CD4-positive, alpha-beta T cell treated with Interleukin-6 at 100 ng/mL for 8 hours (primary cell): Measurements from ENCODE around the gene CCDC157.
"Not testable (repeated sequence)": the region's sequence is repeated elsewhere in the genome, so short reads cannot be mapped to it uniquely, and the experiment has no call there.

ENCODE experiments used
- DNase-seq: peaks from one replicate; pipeline ENCODE4 v3.0.0-alpha.2; 2020; ENCODE audit warnings: mixed read lengths, low spot score

Gene CCDC157

GRCh38 chr22:30392661-30393321 is 36.0 kb downstream of the CCDC157 start:
- DNase-seq: no peak

GRCh38 chr22:30393322-30393680 is 36.5 kb downstream of the CCDC157 start:
- no peak for DNase-seq

- DNase-seq: no peak
Measured at GRCh38 chr22:30393885-30394284, 37.1 kb downstream of the CCDC157 start.

DNA sequence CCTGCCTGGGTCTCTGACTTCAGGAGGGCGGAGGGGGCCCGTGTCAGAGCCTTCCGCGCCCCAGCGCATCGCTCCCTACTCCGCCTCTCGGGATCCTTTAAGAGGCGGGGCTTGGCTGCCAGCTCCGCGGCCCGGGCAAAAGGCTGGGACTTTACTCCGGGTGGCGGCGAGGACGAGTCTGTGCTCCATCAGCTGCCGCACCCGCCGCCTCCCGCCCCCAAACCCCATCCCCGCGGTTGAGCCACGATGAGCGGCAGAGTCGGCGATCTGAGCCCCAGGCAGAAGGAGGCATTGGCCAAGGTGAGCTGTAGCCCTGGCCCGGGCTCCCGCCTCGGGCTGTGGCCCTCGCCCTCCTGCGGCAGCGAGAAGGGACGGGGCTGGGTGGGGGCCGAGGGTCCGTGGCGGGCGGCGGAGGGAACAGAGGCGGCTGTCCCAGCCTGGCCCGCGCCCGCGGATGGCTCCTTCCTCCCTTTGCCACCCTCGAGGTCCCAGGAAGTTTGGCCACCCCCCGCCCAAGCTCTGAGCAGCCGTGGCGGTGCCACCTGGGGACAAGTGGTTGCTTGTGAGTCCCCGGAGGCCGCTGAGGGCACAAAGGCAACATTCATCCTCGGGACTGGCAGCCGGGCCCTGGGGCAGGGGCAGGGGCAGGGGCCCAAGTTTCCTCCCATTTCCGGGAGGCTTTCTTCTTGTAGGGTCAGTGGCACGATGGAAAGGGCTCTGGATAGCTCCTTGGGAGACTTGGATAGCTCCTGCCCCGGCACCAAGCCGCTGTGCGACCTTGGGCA is 40.3 kb downstream of the CCDC157 start, which contains the start of gene SEC14L2:
SEC14L2 (plus strand) TSS at position 148 of the 785 bp plus-strand sequence; CDS start at position 247, 99 bp downstream.
- peak; percentile 39 for DNase-seq

- no peak for DNase-seq
Measured at GRCh38 chr22:30397656-30398635, 41.1 kb downstream of the CCDC157 start.

- no peak for DNase-seq
Measured at GRCh38 chr22:30398685-30399680, 42.2 kb downstream of the CCDC157 start.

GRCh38 chr22:30399718-30400117 is 42.9 kb downstream of the CCDC157 start:
- no peak for DNase-seq

GRCh38 chr22:30400159-30400558 is 43.4 kb downstream of the CCDC157 start:
- no peak for DNase-seq

GRCh38 chr22:30401024-30401423 is 44.2 kb downstream of the CCDC157 start:
- DNase-seq: not testable (repeated sequence)

DNA sequence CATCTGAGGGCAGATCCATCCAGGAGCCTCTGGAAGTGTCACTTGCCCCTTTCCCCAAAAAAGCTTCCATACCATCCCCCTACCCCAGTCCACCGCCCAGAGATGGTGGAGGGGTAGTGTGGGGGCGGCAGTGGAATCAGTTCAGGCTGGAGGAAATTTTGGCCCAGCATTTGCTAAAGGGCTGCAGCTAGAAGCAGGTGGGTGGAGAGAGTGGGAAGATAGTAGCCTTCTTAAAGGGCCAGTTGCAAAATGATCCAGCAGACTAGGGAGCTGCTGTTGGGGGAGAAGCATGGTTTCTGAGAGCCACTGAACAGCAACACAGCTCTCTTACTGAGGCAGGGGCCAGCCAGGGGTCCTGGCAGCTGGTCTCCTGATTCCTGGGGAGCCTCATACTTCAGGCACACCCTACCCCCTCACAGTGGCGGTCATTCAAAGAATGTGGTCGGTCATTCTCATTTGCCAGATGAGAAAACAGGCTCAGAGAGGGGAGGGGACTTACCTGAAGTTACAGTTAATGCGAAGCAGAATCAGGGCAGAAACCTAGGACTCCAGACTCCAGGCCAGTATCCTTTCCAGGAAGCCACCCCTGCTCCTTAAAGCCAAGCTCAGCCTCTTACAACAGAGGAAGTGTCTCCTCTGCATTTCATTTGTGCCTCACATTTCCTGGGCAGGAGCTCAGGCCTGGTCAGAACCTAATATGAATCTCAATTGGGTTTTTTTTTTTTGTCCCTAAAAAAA is 45.4 kb downstream of the CCDC157 start:
- no peak for DNase-seq

GRCh38 chr22:30402766-30403104 is 45.9 kb downstream of the CCDC157 start:
- not testable (repeated sequence) for DNase-seq

- no peak for DNase-seq
Measured at GRCh38 chr22:30404307-30404706, 47.5 kb downstream of the CCDC157 start.

- DNase-seq: no peak
Measured at GRCh38 chr22:30405731-30406130, 48.9 kb downstream of the CCDC157 start.

DNA sequence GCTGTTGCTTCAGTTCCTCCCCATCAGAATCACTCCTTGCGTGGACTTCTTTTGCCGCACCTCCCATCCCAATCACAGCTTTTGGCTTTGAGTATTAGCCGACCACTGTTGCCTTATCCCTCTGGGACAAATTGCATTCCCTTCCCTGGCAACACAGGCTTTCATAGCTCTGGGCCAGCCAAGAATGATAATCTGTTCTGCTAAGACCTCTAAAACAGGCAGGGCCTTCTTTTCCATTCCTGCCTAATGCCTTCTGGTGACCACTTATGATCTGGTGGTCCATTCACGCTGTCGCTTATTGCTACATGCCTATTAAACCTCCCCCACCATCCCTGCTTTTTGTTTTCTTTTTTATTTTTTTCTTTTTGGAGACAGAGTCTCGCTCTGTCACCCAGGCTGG is 49.6 kb downstream of the CCDC157 start:
- no peak for DNase-seq

GRCh38 chr22:30408388-30409102 is 51.7 kb downstream of the CCDC157 start:
- DNase-seq: no peak

DNA sequence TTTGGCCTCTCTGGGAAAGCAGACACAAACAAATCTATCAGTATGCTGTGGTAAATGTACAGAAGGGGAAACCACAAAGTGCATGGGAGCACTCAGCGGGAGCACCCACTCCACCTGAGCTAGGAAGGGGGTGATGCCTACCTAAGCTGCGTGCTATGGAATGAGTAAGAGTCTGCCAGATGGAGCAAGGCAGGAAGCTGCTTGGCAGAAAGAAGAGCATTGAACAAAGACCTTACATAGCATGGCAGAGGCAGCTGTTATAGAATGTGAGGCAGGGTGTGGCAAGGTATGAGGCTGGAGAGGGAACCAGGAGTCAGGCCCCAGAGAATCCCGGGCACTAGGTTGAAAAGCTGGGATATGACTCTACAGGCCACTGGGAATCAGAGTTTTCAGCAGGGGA is 55.0 kb downstream of the CCDC157 start:
- DNase-seq: no peak

DNA sequence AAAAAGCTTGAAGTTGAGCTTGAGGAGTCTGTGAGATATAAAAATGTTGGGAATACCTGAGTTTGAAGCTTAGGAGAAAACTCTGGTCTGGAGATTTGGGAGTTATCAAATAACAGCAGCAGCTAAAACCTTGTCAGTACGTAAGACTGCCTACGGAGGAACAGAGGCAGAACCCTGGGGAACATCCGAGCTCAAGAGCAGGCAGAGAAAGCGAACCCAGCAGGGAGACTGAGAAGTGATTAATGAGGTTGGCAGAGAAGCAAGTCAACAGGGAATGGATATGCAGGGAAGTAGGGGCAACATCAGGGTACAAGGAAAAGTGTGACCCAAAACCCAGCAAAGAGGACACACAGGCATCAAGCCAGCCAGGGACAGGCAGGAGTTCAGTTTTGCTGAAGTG is 56.2 kb downstream of the CCDC157 start:
- DNase-seq: no peak

GRCh38 chr22:30413745-30414524 is 57.1 kb downstream of the CCDC157 start:
- DNase-seq: peak; percentile 18

DNA sequence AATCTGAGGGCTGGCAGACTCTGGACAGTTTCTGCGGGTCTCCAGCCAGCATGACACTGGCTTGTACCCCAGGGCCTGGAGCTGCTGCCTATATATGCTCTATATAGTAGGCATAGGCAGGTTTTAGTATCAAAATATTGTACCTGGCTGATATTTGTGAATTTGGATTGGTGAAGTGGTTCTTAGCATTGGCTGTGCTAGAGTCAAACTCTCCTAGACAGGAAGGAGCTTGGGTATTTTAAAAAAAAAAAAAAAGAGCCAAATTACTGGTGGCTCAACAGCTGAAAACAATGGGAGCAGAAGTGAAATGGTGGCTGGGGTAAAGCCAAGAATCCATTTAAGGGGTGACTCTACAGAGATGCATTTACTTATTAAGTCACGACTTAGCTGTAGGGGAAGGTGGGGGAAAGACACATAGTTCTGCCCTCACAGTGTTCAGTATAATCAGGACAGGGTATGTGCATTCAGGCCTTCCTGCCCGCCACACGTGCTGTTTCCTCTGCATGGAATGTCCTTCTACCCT is 57.8 kb downstream of the CCDC157 start:
- DNase-seq: no peak
